Pancreas (tissue), 10 donors: ENCODE measurements around the gene GPR34. TPM values are rescaled to one million over a fixed set of nuclear protein-coding genes. Genes with fewer than 3 reads are reported as not detected.
A peak's percentile ranks its signal among the peaks of the same experiment; 100 is the strongest.
"Not testable (repeated sequence)": the region's sequence is repeated elsewhere in the genome, so short reads cannot be mapped to it uniquely, and the experiment has no call there.

Experiments used
- ATAC-seq, 4 donors: fragments of 200-7000 bp; cut with Tn5 transposase; one replicate each; pipeline versions ENCODE4 v1.8.0 to v1.9.1; 2020; ENCODE audit warnings: mild to moderate bottlenecking in 4 of 4, moderate library complexity in 4 of 4
- DNase-seq, 6 donors: peaks; one replicate each; pipeline ENCODE4 v3.0.0-alpha.2; 2020
- FAIRE-seq: peaks from 2 replicates; lab custom pipeline; 2012; peaks lifted over from hg19 to GRCh38; lab: Jason Lieb, UNC
- H3K27ac ChIP-seq, 4 donors: fragments of 200-600 bp; sonication (generic); 1 replicate in 3 of 4; 2 replicates in 1 of 4; pipeline versions ENCODE4 v1.5.0 to v1.8.0; 2020
- H3K27me3 ChIP-seq, 4 donors: fragments of 200-600 bp; one replicate each; pipeline ENCODE4 v1.8.0; 2021
- H3K36me3 ChIP-seq, 3 donors: fragments of 200-600 bp; sonication (generic) in 1 of 3; one replicate each; pipeline versions ENCODE4 v1.5.0 to v1.8.0; 2020 to 2021
- H3K4me1 ChIP-seq, 3 donors: fragments of 200-600 bp; one replicate each; pipeline ENCODE4 v1.8.0; 2021
- H3K4me3 ChIP-seq, 4 donors: fragments of 200-600 bp; sonication (generic) in 2 of 4; one replicate each; pipeline versions ENCODE4 v1.5.0 to v1.8.0; 2020 to 2021
- H3K9me3 ChIP-seq, 4 donors: fragments of 200-600 bp; one replicate each; pipeline ENCODE4 v1.8.0; 2021
- WGBS, 2 donors: extraction: QIAGEN DNeasy Blood & Tissue Kit; methylation state at CpG; one replicate each; pipeline ENCODE4 v1.1.7; 2013; 5-methylcytosine and 5-hydroxymethylcytosine counted together
- intact Hi-C, 3 donors: fragments of 100-400 bp; cut with DNase I; formaldehyde crosslinking; loops; one replicate each; pipeline versions ENCODE4 v1.11.1 to v1.14.2; 2022
- polyA plus RNA-seq, 2 donors: library from polyadenylated mRNA; stranded (reverse); fragments of 200-250 nt; gene quantifications; one replicate each; pipeline ENCODE4 v1.2.3, GENCODE V29; 2013
- total RNA-seq, 6 donors: library from RNA; stranded (reverse); fragmentation: NEBNext Ultra II Directional in 4 of 6; extraction: Animal tissue kit (Norgen Biotek cat#: 25700) in 4 of 6; gene quantifications; one replicate each; pipeline versions ENCODE4 v1.2.1 to v1.2.4, GENCODE V29; 2021 to 2023
- TF ChIP-seq, protein P1 (sequence below), 4 donors: fragments of 200-600 bp; sonication (generic) in 3 of 4; IDR thresholded peaks; one replicate each; pipeline versions ENCODE4 v1.5.0 to v1.8.0; 2021; ENCODE audit warnings: antibody characterized with exemption in 4 of 4
- donor health status: healthy with polysubstance abuse.
- donor health status: DM: no; HTN: no; CAD: no; lungs with moderate emphysema.
- donor health status: DM: no; HTN: no; CAD: no.
- donor health status: control.
- donor health status: control.
- donor health status: Bipolar disorder and iron deficiency.
- donor health status: DM: yes; HTN: yes; CAD: no.
- donor health status: DM: no; HTN: no; CAD: no.
- donor health status: DM: no; HTN: no; CAD: no.
- donor health status: DM: yes; HTN: yes; CAD: no.

Gene GPR34, protein sequence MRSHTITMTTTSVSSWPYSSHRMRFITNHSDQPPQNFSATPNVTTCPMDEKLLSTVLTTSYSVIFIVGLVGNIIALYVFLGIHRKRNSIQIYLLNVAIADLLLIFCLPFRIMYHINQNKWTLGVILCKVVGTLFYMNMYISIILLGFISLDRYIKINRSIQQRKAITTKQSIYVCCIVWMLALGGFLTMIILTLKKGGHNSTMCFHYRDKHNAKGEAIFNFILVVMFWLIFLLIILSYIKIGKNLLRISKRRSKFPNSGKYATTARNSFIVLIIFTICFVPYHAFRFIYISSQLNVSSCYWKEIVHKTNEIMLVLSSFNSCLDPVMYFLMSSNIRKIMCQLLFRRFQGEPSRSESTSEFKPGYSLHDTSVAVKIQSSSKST
- total RNA-seq (10 to 100 TPM in 1 of 6 donors, 1 to 10 TPM in 2, under 1 TPM in 3; 0.46 to 16.1 (median 2.7) TPM), polyA plus RNA-seq (under 1 TPM; 0.99 TPM)

DNA sequence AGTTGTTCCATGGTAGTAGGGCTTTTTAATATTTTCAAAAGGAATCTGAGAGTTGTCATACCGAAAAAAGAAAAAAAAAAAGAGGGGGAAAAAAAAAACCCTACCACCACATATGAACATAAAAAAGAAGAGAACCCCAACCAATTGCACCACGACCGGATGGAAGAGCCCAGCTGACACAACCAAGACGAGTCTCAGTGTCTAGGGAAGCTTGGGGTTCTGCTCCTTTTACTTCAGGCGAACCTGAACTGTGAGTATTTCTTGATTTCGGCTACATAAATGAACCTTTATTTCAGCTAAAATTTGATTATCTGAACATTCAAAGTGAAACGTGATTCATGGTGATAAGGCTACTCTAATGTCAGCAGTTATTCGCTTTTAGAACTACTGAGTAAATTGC is at the start of gene GPR34:
GPR34 (plus strand) TSS at position 139 of the 400 bp plus-strand sequence. CDS start 6,661 bp downstream, outside the sequence.
- Histone ChIP-seq H3K4me3 (no peak within 1 kb of the TSS), H3K4me1 (peaks cover 0 to 3% (median 0%) of the 10 kb centered on the region in 3 donors), H3K9me3 (no peaks in the 10 kb centered on the region), H3K36me3 (no peaks in the 10 kb centered on the region), H3K27me3 (peaks cover 0 to 11% (median 0%) of the 10 kb centered on the region in 4 donors), H3K27ac (no peak within 1 kb of the TSS)
- peak in 2 of 4 donors; percentile 32 to 45 for ATAC-seq
- 64 to 82% methylated on average over 8 of the region's 8 CpGs for WGBS, 2 donors
- no peak for DNase-seq
- TF ChIP-seq, protein P1, sequence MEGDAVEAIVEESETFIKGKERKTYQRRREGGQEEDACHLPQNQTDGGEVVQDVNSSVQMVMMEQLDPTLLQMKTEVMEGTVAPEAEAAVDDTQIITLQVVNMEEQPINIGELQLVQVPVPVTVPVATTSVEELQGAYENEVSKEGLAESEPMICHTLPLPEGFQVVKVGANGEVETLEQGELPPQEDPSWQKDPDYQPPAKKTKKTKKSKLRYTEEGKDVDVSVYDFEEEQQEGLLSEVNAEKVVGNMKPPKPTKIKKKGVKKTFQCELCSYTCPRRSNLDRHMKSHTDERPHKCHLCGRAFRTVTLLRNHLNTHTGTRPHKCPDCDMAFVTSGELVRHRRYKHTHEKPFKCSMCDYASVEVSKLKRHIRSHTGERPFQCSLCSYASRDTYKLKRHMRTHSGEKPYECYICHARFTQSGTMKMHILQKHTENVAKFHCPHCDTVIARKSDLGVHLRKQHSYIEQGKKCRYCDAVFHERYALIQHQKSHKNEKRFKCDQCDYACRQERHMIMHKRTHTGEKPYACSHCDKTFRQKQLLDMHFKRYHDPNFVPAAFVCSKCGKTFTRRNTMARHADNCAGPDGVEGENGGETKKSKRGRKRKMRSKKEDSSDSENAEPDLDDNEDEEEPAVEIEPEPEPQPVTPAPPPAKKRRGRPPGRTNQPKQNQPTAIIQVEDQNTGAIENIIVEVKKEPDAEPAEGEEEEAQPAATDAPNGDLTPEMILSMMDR (IDR thresholded peaks at IDR 0.05), result no peak
- FAIRE-seq, result no peak
- intact Hi-C loops, result no loop called here

DNA sequence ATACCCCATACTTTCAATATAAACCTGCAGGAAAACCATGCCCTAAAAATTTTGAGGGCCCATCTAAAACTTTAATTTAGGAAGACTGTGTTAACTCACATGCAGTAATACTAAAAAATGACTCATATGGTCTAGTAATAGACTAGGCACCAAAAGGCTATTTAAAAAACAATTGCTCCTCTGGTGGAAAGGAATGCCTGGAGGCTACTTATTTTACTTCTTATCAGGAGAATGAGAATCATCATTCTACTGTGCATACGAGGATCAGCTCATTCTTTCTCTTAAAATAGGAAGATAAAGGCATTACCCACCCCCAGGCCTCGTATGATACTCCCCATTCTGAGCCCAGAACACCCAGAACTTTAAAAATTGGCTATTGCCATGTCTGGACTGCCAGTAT is 42.6 kb upstream of the GPR34 start:
- H3K27me3 ChIP-seq, intact Hi-C loops, H3K4me3 ChIP-seq, ATAC-seq, H3K4me1 ChIP-seq, H3K9me3 ChIP-seq, H3K27ac ChIP-seq, DNase-seq, H3K36me3 ChIP-seq, FAIRE-seq: not testable (repeated sequence)
- 56 to 86% methylated on average over 2 of the region's 2 CpGs for WGBS, 2 donors

DNA sequence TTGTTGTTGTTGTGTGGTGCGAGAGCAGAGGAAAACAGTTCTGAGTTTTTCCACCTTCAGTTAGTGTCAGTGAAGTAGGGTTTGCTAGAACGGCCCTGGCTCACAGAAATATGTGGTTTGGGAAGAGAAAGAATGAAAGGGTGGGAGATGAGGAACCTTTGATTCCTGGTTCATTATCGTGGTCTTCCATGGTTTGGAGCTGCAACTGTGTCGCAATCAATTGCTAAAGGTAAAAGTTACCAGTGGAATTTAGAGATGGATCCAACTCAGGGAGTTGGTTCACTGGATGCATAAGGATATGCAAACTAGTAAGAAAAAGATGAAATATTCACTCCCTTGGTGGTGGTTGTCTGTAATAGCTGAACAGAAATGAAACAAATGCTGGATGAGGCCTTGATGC is 35.6 kb upstream of the GPR34 start:
- Histone ChIP-seq H3K9me3 (no peaks in the 10 kb centered on the region), H3K4me1 (no peaks in the 10 kb centered on the region), H3K36me3 (no peaks in the 10 kb centered on the region), H3K27me3 (no peaks in the 10 kb centered on the region), H3K27ac (no peak overlapping the region), H3K4me3 (no peak overlapping the region)
- TF ChIP-seq, protein P1 (IDR thresholded peaks at IDR 0.05), result no peak
- intact Hi-C loops, result no loop called here
- FAIRE-seq, result no peak
- 82 to 98% methylated on average over 4 of the region's 4 CpGs for WGBS, 2 donors
- no peak for DNase-seq
- no peak for ATAC-seq

DNA sequence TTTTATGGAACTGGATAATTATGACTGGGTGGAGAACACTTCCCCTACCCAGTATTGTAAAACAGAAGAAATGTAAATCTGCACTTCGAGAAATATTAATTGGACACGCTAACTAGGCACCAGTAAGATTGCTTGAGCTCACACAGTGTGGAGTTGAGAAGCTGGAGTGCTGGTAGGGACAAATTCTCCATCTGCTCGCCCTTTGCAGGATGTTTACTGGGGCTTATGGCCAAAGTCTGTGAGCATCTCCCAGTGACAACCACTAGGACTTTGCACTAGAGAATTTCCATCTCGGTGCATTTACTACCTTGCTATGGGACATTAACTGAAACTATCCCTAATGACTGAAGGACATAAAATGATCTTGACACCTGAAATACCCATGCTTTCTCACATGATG is 33.7 kb upstream of the GPR34 start:
- 78 to 93% methylated on average over 4 of the region's 4 CpGs for WGBS, 2 donors
- Histone ChIP-seq H3K4me3 (no peak overlapping the region), H3K27me3 (no peaks in the 10 kb centered on the region), H3K9me3 (no peaks in the 10 kb centered on the region), H3K36me3 (no peaks in the 10 kb centered on the region), H3K27ac (no peak overlapping the region), H3K4me1 (no peaks in the 10 kb centered on the region)
- DNase-seq, result no peak
- TF ChIP-seq, protein P1 (IDR thresholded peaks at IDR 0.05), result no peak
- no peak for ATAC-seq
- FAIRE-seq, result no peak
- intact Hi-C loops, result no loop called here

DNA sequence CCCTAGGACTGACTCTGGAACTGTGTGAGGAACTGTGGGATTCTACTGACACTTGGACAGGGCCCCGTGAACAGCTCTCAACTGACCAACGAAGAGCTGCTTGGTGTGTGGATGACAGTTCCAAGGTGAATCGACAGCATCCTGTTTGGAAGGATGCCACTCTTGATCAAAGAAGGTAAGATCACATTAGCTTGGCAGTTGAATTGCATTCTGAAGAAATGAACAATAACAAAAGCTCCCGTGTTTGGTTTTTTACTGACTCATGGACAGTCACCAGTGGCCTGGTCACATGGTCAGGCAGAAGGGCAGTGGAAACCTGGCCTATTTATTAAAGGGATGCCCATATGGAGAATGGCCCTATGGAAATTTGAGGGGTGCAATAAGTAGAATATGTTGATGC is 33.1 kb upstream of the GPR34 start:
- 72 to 90% methylated on average over 4 of the region's 4 CpGs for WGBS, 2 donors
- FAIRE-seq (no peak), DNase-seq (no peak), ATAC-seq (no peak)
- intact Hi-C loops, result no loop called here
- Histone ChIP-seq H3K36me3 (no peaks in the 10 kb centered on the region), H3K9me3 (no peaks in the 10 kb centered on the region), H3K4me1 (no peaks in the 10 kb centered on the region), H3K27ac (no peak overlapping the region), H3K4me3 (no peak overlapping the region), H3K27me3 (no peaks in the 10 kb centered on the region)
- TF ChIP-seq, protein P1 (IDR thresholded peaks at IDR 0.05), result no peak
